Heart left ventricle (tissue), 13 donors: ENCODE results near the gene STARD9.

Experiments
- POLR2A ChIP-seq, 2 donors: fragments of 450-650 bp; IDR thresholded peaks; one replicate each; pipeline ENCODE4 v1.6.1; 2017; ENCODE audit warnings: antibody characterized with exemption in 2 of 2, mild to moderate bottlenecking in 2 of 2, moderate library complexity in 2 of 2
- TF ChIP-seq, protein P1 (sequence below), 12 donors: fragments of 200-600 bp; sonication (generic) in 4 of 12; IDR thresholded peaks; one replicate each; pipeline versions ENCODE4 v1.5.0 to v1.8.0; 2018 to 2022; ENCODE audit warnings: antibody characterized with exemption in 12 of 12, mild to moderate bottlenecking in 5 of 12
- donor health status: ischemic (EF 13 %, LVEDD 7.1; RV severe dilation, severe dysfunction).
- donor health status: DM: no; HTN: yes; CAD: no.
- donor health status: DM: no; HTN: no; CAD: no.
- donor health status: ischemic (EF 25% LVEDD 6.9; RV normal size, moderate dysfunction).
- donor health status: ischemic (EF 25% LVEDD 5.7; RV mildly dilated, moderate dysfunction).
- donor health status: ischemic (EF 35%, LVEDD 5.7; RV mildly dilated, moderate dysfunction).
- donor health status: nonischemic (EF 11% LVEDD 7.7; RV severe dilation, severe dysfunction).
- donor health status: DM: yes; HTN: yes; CAD: no.
- donor health status: PGD.
- donor health status: ischemic (EF 29% LVEDD 5.4; RV normal size, mild dysfunction).
- donor health status: nonischemic (EF 23%, LVEDD 6.1; RV moderate dilation, normal function).

- TF ChIP-seq, protein P1, sequence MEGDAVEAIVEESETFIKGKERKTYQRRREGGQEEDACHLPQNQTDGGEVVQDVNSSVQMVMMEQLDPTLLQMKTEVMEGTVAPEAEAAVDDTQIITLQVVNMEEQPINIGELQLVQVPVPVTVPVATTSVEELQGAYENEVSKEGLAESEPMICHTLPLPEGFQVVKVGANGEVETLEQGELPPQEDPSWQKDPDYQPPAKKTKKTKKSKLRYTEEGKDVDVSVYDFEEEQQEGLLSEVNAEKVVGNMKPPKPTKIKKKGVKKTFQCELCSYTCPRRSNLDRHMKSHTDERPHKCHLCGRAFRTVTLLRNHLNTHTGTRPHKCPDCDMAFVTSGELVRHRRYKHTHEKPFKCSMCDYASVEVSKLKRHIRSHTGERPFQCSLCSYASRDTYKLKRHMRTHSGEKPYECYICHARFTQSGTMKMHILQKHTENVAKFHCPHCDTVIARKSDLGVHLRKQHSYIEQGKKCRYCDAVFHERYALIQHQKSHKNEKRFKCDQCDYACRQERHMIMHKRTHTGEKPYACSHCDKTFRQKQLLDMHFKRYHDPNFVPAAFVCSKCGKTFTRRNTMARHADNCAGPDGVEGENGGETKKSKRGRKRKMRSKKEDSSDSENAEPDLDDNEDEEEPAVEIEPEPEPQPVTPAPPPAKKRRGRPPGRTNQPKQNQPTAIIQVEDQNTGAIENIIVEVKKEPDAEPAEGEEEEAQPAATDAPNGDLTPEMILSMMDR (IDR thresholded peaks at IDR 0.05): no peak
- TF ChIP-seq POLR2A (IDR thresholded peaks at IDR 0.05): no peak
Observed at GRCh38 chr15:42741710-42742109, 166.3 kb downstream of the STARD9 start.
